GM12878 (cell line): ENCODE measurements around the gene PTPRC.

ENCODE experiments used
- BACH1 ChIP-seq: fragments of 450-650 bp; IDR thresholded peaks from 2 replicates; pipeline ENCODE4 v1.6.1; 2017; ENCODE audit warnings: mild to moderate bottlenecking, borderline replicate concordance
- CEBPB ChIP-seq, 2 experiments: fragments of 150-350 bp in 1 of 2; IDR thresholded peaks; 2 replicates each; pipeline ENCODE4 v1.6.1; 2012 to 2014; ENCODE audit warnings: low read depth in 2 of 2, low read length in 2 of 2, borderline replicate concordance in 1 of 2, inconsistent platforms in 1 of 2
- GABPA ChIP-seq: IDR thresholded peaks from 2 replicates; pipeline ENCODE4 v1.6.1; 2014; ENCODE audit warnings: antibody characterized with exemption, low read depth, mild to moderate bottlenecking, inconsistent platforms
- IRF3 ChIP-seq: fragments of 450-650 bp; IDR thresholded peaks from 2 replicates; pipeline ENCODE4 v1.6.1; 2014; ENCODE audit warnings: mild to moderate bottlenecking
- RBBP5 ChIP-seq: fragments of 200-600 bp; sonication (generic); conservative IDR thresholded peaks from 2 replicates; pipeline ENCODE4 v1.6.1; 2016
- SUZ12 ChIP-seq: fragments of 200-600 bp; sonication (generic); IDR thresholded peaks from one replicate; pipeline ENCODE4 v1.6.1; 2018; ENCODE audit warnings: antibody characterized with exemption, mild to moderate bottlenecking; ENCODE audit not compliant: unreplicated experiment
- TCF3 ChIP-seq: IDR thresholded peaks from 2 replicates; pipeline ENCODE4 v1.6.1; 2012; ENCODE audit warnings: low read depth, mild to moderate bottlenecking, low read length, borderline replicate concordance; ENCODE audit not compliant: insufficient read depth

DNA sequence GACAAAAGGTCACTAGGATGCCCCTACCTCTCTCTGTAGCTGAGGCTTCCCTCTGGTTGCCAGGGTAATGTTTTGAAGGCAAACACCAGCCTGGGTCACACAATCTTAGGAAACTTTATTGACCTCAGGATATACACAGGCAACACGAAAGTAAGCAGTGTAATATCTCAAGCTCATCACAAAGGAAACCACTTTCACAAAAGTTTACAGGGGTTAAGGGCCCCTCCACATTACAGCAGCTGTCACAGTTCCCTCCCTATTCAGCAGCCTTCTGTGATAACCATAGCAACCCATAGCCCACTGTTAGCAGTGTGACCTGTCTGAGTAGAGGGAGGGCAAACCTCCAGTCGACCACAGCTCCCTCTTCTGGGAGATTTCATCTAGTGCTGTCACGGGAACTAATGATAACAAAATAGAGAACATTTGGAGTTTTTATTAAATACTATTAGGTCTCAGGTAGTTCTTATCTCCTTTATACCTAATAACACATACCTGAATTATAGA, 149.8 kb downstream of the PTPRC start:
- no peak for TF ChIP-seq GABPA
- TF ChIP-seq RBBP5, result no peak
- no peak for TF ChIP-seq TCF3
- TF ChIP-seq CEBPB (IDR thresholded peaks at IDR 0.05; ENCODE audit: borderline replicate concordance in 1 of 2, low read depth in 2 of 2, low read length in 2 of 2), result no peak
- TF ChIP-seq BACH1, result no peak
- TF ChIP-seq IRF3, result no peak
- TF ChIP-seq SUZ12, result no peak
